ENCODE data around the gene RASSF9.

Gene RASSF9

GRCh38 chr12:85836197-85837090 lies at the start of gene RASSF9:
RASSF9 (minus strand) TSS chr12:85836409; CDS start chr12:85836201, 208 bp downstream.
- DNase-seq = no peak

- no peak for DNase-seq
Measured at GRCh38 chr12:85883763-85884162, 47.6 kb upstream of the RASSF9 start.

GRCh38 chr12:85877459-85877858 lies 41.2 kb upstream of the RASSF9 start:
- no peak for DNase-seq

GRCh38 chr12:85874031-85874461 lies 37.8 kb upstream of the RASSF9 start, which contains the start of gene NTS:
NTS (plus strand) TSS chr12:85874295; CDS start chr12:85874404, 109 bp downstream.
- DNase-seq = no peak

- no peak for DNase-seq
Measured at GRCh38 chr12:85872497-85873091, 36.4 kb upstream of the RASSF9 start.

- DNase-seq = no peak
Measured at GRCh38 chr12:85866986-85867776, 31.0 kb upstream of the RASSF9 start.

GRCh38 chr12:85865890-85866289 lies 29.7 kb upstream of the RASSF9 start:
- no peak for DNase-seq

- DNase-seq = no peak
Measured at GRCh38 chr12:85856966-85857365, 20.8 kb upstream of the RASSF9 start.

- no peak for DNase-seq
Measured at GRCh38 chr12:85855305-85855704, 19.1 kb upstream of the RASSF9 start.

GRCh38 chr12:85849344-85849743 lies 13.1 kb upstream of the RASSF9 start:
- no peak for DNase-seq

GRCh38 chr12:85843606-85844310 lies 7.5 kb upstream of the RASSF9 start:
- DNase-seq = no peak

GRCh38 chr12:85835426-85836196 lies 598 bp downstream of the RASSF9 start:
- DNase-seq = no peak

- DNase-seq = no peak
Measured at GRCh38 chr12:85834378-85834777, 1.8 kb downstream of the RASSF9 start.

- DNase-seq = no peak
Measured at GRCh38 chr12:85833579-85833978, 2.6 kb downstream of the RASSF9 start.

- DNase-seq = no peak
Measured at GRCh38 chr12:85831327-85831990, 4.8 kb downstream of the RASSF9 start.

- DNase-seq = no peak
Measured at GRCh38 chr12:85829391-85829790, 6.8 kb downstream of the RASSF9 start.

- DNase-seq = no peak
Measured at GRCh38 chr12:85828576-85828975, 7.6 kb downstream of the RASSF9 start.

- no peak for DNase-seq
Measured at GRCh38 chr12:85825746-85826145, 10.5 kb downstream of the RASSF9 start.

GRCh38 chr12:85823436-85824180 lies 12.6 kb downstream of the RASSF9 start:
- DNase-seq = no peak

GRCh38 chr12:85821759-85822158 lies 14.4 kb downstream of the RASSF9 start:
- DNase-seq = no peak

- DNase-seq = no peak
Measured at GRCh38 chr12:85821206-85821605, 15.0 kb downstream of the RASSF9 start.

Measured in 8988T (cell line).